HG03558 (cell line): ENCODE data around the gene TDRD10.
A peak's percentile ranks its signal among the peaks of the same experiment; 100 is the strongest.

Experiments
- ATAC-seq: cut with Tn5 transposase; IDR thresholded peaks from one replicate; pipeline ENCODE4 v1.9.1; 2021; ENCODE audit warnings: moderate number of reproducible peaks; ENCODE audit not compliant: unreplicated experiment; ENCODE audit errors: extremely low read depth

The TDRD10 gene, protein sequence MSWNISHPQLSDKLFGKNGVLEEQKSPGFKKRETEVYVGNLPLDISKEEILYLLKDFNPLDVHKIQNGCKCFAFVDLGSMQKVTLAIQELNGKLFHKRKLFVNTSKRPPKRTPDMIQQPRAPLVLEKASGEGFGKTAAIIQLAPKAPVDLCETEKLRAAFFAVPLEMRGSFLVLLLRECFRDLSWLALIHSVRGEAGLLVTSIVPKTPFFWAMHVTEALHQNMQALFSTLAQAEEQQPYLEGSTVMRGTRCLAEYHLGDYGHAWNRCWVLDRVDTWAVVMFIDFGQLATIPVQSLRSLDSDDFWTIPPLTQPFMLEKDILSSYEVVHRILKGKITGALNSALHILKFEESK

DNA sequence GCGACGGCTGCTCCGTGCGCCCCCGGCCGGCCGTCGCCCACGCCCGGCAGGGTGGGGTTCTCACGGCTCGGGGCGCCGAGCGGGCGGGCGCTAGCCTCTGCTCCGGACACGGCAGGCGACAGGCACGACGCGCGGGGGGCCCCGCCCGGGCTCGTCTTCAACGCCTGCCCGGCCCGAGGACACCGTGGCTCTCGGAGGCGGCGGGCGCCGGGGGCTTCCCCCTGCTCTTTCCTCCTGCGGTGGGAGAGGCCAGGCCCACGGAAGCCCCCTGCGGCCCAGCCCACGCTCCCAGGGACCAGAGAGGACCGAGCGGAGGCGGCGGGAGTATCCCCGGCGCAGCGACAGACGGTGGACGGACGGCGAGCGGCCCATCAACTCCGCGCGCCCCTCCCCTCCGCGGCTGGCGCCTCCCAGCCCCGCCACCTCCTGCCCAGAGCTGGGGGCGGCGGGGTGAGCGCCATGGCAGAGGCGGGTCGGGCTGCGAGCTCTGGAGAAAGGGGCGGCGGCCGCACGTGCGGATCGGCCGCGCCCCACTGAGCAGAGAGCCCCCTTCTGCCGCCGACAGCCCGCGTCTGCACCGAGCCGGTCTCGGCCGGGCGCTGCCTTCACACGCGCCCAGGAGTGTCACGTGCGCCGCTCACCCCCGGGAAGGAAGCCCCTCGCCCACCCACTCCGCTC is at the start of gene TDRD10, which contains the start of gene SHE:
TSS of gene TDRD10 (plus strand) at position 154 of the 678 bp plus-strand sequence. CDS start 4,685 bp downstream, outside the sequence.
TSS of gene SHE (minus strand) at position 347 of the 678 bp plus-strand sequence. CDS start 386 bp downstream, outside the sequence.
- no peak for ATAC-seq

GRCh38 chr1:154453161-154453560 is 48.9 kb upstream of the TDRD10 start:
- ATAC-seq, result no peak

DNA sequence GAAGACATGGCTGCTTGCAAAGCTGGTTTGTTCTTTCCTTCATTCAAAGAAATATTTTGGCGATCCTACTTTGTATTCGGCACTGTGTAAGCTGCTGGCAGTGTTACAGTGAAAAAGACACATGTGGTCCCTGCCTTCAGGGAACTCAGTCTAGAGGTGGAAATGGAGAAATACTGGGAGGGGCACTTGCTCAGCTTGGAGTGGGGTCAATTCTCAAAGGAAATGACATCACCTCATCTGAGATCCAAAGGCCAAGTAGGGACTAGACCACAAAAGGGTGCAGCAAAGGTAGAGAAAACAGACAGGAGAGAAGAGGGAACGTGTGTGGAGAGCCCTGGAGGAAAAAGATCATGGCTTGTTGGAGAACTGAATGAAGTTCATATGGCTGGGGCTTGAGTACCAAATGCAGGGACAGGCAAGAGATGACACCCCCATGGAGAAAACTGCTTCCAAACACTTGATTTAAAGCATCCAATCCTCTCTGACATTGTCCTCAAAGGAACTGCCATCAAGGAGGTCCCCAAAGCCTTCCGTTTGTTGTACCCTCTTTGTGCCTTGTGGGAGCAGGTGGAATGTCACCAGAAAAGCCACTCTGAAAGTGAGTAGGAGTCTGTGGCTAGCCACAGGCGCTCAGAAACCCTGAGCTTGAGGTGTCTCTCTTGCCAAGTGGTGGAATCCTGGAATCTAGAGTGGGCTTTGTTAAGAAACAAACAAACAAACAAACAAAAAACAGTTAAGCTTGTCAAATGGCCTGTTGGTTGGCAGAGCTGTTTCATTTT is 48.3 kb upstream of the TDRD10 start:
- no peak for ATAC-seq

GRCh38 chr1:154454386-154455120 is 47.5 kb upstream of the TDRD10 start:
- ATAC-seq, result no peak

DNA sequence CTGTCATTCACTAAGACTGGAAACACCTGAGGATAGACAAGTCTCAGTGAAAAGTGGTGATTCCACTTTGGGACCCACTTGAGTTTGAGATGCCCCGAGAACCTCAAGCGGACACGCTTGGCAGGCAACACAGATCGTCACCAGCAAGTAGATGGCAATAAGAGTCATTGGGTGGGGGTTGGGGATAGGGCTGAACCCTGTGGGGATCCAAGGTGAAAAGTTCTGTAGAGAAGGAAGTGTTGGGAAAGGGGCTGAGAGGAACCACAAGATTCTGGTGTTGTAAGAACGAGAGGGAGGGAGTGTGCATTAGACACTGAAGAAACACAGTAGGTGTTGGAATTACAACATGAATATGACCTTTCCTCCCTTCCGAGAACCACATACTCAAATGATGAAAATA is 45.4 kb upstream of the TDRD10 start:
- no peak for ATAC-seq

DNA sequence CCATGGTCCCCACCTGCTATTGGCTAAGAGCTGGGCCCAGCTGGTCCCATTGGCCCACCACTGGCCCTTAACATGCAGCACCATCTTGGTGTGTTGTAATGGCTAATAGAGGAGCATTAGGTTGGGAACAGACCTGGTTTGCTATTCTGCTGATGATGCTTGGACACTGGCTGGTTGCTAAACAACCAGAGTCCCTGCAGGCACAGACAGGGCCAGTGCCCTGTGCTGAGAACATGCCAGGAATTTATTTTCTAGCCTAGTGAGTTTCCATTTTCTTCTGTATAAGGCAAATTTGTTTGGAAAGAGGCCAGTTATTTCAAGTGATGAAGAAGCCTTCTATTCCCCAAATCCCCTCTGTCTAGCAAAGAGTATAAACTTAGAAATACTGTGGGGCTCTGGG is 42.9 kb upstream of the TDRD10 start:
- ATAC-seq, result no peak

GRCh38 chr1:154460695-154461260 is 41.2 kb upstream of the TDRD10 start:
- no peak for ATAC-seq

- peak; percentile 46 for ATAC-seq
Measured at GRCh38 chr1:154463512-154463990, 38.5 kb upstream of the TDRD10 start.

GRCh38 chr1:154465621-154466195 is 36.3 kb upstream of the TDRD10 start:
- ATAC-seq, result no peak

GRCh38 chr1:154466206-154466605 is 35.8 kb upstream of the TDRD10 start:
- no peak for ATAC-seq

GRCh38 chr1:154466921-154467417 is 35.0 kb upstream of the TDRD10 start:
- no peak for ATAC-seq

- no peak for ATAC-seq
Measured at GRCh38 chr1:154467434-154468102, 34.5 kb upstream of the TDRD10 start.

DNA sequence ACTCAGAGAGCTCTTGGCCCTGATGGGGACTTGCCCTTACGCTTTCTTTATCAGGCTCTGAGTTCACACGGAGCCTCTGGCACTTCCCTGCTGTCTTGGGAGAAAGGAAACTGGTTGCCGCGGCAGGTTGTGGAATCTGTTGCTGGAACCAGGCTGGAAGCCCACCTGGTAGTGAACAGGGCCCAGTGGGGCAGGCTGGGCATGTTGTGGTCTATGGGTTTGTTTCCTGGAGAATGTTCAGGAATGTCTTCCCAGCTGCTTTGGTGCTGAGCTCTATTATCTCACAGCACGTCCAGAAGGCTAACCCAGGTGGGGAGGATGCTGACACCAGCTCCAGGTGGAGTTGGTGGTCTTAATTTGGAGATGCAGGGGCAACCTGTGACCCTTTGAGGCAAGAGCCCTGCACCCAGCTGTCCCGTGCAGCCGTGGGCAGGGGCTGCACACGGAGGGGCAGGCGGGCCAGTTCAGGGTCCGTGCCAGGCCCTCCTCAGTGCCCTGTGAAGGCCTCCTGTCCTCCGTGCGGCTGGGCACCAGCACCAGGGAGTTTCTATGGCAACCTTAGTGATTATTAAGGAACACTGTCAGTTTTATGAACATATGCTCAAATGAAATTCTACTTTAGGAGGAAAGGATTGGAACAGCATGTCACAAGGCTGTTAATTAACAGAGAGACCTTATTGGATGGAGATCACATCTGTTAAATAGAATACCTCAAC is 33.3 kb upstream of the TDRD10 start:
- ATAC-seq, result no peak

DNA sequence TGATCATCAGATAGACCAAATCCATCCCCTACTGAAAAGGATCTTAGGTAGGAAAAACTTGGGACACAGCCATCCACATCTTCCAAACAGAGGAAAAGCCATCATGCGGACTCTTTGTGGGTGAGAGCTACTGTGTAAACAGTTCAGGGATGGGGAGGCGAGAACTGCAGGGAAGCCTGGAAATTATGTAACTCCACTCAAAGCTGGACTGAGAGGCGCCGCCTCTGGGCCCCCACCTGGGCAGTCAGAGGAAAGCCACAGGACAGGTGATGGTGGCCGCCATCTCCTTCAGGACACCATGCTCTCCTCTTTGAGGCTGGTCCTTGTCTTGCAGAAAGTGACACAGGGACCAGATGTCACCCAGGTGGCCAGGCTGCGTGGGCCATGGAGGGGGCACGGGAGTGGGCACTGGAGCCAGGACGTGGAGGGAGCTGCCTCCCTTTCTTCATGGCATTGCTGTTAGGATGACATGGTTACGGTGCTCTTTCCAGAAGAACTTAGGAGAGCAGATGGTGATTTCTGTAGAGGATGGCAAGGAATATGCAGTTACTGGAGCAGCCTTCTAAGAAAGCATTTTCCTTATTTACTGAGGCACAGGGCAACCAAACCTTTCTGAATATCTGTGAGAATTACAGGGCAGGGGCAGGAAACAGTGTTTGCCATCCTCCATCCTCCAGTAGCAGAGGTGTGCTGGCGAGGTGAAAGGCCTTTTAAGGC is 32.0 kb upstream of the TDRD10 start:
- ATAC-seq, result no peak

GRCh38 chr1:154471304-154471703 is 30.7 kb upstream of the TDRD10 start:
- no peak for ATAC-seq

- no peak for ATAC-seq
Measured at GRCh38 chr1:154474802-154475201, 27.2 kb upstream of the TDRD10 start.

DNA sequence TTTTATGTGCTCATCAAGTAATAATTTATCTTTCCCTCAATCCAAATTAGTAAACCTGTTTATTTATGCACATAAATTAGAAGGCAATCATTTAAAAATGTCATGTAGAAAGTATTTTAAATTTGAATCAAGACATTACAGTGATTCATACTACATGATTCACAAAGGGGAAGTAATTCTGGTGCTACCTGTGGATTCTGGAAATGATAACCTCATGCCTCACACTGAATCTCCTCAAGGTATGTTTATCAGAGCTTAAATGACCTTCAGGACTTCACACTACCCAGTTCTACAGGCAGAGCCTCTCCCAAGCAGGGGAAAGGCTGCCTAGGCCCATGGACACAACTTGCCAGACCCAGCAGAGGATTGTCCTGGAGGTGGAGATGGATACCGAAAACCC is 25.2 kb upstream of the TDRD10 start:
- no peak for ATAC-seq
